GM12892 (cell line): ENCODE measurements around the gene DQX1.

Source experiments
- POLR2A ChIP-seq: IDR thresholded peaks from 2 replicates; pipeline ENCODE4 v1.6.1; 2011; ENCODE audit warnings: low read depth, low read length, control low read depth
- POLR2AphosphoS5 ChIP-seq: IDR thresholded peaks from 2 replicates; pipeline ENCODE4 v1.6.1; 2011; ENCODE audit warnings: low read depth, low read length, control low read depth

DNA sequence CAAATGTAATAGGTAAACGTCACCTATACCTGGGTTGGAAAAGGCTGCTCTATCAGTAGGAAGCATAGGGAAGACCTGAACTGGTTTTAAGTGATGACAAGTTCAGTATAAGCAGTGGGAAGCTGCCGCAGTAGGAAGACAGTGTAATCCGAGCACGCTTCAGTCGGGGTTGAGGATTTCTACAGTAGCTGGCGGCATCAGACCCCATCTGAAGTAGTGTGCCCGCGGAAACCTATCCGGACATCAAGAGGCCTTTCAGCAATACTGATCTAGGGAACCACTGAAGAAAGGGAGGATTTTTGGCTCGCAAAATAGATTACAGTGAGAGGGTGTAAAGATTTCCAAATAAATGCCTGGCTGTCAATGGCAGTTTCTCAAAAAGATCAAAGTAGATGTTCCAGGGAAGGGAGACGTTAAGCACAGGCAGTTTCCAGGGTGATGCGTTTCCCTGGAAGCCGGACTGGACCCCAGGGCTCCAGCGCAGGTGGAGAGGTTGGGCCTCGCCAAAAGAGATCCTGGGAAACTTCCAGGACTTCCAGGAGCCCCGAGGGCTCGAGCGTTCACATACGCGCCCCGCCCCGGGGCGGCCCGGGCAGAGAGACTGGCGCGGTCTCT is 22.4 kb upstream of the DQX1 start:
- TF ChIP-seq POLR2A: no peak
- TF ChIP-seq POLR2AphosphoS5: no peak
